ENCODE data around the gene PCLAF. TPM values are rescaled to one million over a fixed set of nuclear protein-coding genes. Genes with fewer than 3 reads are reported as not detected.

PCLAF gene
- total RNA-seq, 1 experiment from 2014 or later, result 93.5 TPM

DNA sequence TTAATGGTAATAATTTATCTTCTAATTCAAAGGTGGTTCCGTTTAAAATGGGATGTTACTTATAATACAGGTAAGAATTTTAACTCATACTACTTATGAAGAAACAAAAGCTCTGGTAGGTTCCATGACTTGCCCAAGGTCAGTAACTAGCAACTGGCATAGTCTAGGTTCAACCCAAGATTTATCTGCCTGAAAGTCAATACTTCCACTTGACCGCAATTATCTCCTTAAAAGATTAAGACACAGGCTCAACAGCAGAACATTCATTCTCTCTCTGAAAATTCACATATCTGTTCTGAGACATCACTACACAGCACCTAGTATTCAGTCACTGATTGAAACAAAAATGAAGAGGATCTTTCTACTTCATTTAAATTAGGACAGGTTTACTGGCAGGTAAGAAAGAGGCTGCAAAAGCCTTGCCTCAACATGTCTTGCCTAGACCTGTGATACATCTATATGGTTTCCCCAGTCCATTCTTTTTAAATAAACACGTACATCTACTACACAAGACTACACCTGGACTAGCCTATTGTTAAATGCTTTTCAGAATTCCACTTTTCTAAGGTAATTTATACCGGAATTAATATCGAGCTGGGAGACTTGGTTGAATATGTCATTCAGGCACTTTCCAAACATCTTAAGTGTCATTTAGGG is 26.4 kb downstream of the PCLAF start:
- TF ChIP-seq MAX (IDR thresholded peaks at IDR 0.05), result no peak
- TF ChIP-seq ATF3 (IDR thresholded peaks at IDR 0.05), result no peak
- no peak for TF ChIP-seq POLR2AphosphoS5 (IDR thresholded peaks at IDR 0.05; ENCODE audit: low read depth, low read length)
- TF ChIP-seq, protein P1, sequence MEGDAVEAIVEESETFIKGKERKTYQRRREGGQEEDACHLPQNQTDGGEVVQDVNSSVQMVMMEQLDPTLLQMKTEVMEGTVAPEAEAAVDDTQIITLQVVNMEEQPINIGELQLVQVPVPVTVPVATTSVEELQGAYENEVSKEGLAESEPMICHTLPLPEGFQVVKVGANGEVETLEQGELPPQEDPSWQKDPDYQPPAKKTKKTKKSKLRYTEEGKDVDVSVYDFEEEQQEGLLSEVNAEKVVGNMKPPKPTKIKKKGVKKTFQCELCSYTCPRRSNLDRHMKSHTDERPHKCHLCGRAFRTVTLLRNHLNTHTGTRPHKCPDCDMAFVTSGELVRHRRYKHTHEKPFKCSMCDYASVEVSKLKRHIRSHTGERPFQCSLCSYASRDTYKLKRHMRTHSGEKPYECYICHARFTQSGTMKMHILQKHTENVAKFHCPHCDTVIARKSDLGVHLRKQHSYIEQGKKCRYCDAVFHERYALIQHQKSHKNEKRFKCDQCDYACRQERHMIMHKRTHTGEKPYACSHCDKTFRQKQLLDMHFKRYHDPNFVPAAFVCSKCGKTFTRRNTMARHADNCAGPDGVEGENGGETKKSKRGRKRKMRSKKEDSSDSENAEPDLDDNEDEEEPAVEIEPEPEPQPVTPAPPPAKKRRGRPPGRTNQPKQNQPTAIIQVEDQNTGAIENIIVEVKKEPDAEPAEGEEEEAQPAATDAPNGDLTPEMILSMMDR (IDR thresholded peaks at IDR 0.05 in 2 of 3, conservative IDR thresholded peaks at IDR 0.05 in 1 of 3; ENCODE audit: borderline replicate concordance in 1 of 3, insufficient read depth in 1 of 3, low read depth in 2 of 3, low read length in 2 of 3), result no peak
- no peak for TF ChIP-seq EZH2 (IDR thresholded peaks at IDR 0.05)
- TF ChIP-seq SIN3A (IDR thresholded peaks at IDR 0.05; ENCODE audit: low read depth), result no peak
- TF ChIP-seq SRF (IDR thresholded peaks at IDR 0.05; ENCODE audit: low read depth), result no peak
- no peak for TF ChIP-seq CBX3 (IDR thresholded peaks at IDR 0.05; ENCODE audit: low read depth)
- TF ChIP-seq FOSL1 (IDR thresholded peaks at IDR 0.05; ENCODE audit: low read depth), result no peak
- no peak for TF ChIP-seq TCF7L2 (IDR thresholded peaks at IDR 0.05; ENCODE audit: borderline replicate concordance, extremely low read depth, insufficient read depth, insufficient read length)
- no peak for TF ChIP-seq YY1 (IDR thresholded peaks at IDR 0.05; ENCODE audit: extremely low read depth, insufficient replicate concordance, low read depth, low read length)
- TF ChIP-seq, protein P2, sequence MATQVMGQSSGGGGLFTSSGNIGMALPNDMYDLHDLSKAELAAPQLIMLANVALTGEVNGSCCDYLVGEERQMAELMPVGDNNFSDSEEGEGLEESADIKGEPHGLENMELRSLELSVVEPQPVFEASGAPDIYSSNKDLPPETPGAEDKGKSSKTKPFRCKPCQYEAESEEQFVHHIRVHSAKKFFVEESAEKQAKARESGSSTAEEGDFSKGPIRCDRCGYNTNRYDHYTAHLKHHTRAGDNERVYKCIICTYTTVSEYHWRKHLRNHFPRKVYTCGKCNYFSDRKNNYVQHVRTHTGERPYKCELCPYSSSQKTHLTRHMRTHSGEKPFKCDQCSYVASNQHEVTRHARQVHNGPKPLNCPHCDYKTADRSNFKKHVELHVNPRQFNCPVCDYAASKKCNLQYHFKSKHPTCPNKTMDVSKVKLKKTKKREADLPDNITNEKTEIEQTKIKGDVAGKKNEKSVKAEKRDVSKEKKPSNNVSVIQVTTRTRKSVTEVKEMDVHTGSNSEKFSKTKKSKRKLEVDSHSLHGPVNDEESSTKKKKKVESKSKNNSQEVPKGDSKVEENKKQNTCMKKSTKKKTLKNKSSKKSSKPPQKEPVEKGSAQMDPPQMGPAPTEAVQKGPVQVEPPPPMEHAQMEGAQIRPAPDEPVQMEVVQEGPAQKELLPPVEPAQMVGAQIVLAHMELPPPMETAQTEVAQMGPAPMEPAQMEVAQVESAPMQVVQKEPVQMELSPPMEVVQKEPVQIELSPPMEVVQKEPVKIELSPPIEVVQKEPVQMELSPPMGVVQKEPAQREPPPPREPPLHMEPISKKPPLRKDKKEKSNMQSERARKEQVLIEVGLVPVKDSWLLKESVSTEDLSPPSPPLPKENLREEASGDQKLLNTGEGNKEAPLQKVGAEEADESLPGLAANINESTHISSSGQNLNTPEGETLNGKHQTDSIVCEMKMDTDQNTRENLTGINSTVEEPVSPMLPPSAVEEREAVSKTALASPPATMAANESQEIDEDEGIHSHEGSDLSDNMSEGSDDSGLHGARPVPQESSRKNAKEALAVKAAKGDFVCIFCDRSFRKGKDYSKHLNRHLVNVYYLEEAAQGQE (IDR thresholded peaks at IDR 0.05; ENCODE audit: low read depth), result no peak
- no peak for TF ChIP-seq ZFX (IDR thresholded peaks at IDR 0.05)
- TF ChIP-seq ELF1 (IDR thresholded peaks at IDR 0.05; ENCODE audit: borderline replicate concordance, low read depth), result no peak
- no peak for TF ChIP-seq JUND (IDR thresholded peaks at IDR 0.05)
- Histone ChIP-seq H3K27me3 (ENCODE audit: insufficient read depth, low read length) (no peaks in the 10 kb centered on the region), H3K9me2 (ENCODE audit: insufficient read depth) (no peaks in the 10 kb centered on the region), H3K4me3 (replicated peaks in 1 of 2; ENCODE audit: low read depth in 1 of 2, low read length in 2 of 2) (peak overlapping the region; percentile 78 to 93), H3K79me2 (ENCODE audit: insufficient read depth, low read length) (peaks cover 58% of the 10 kb centered on the region), H3K36me3 (ENCODE audit: control insufficient read depth in 1 of 2, insufficient read depth in 2 of 2, low read length in 2 of 2) (no peaks in the 10 kb centered on the region; a peak in 1 of 4 replicates), H2AFZ (ENCODE audit: low read depth, low read length, poor library complexity, severe bottlenecking) (no peak overlapping the region), H4K20me1 (ENCODE audit: insufficient read depth) (0 out of 2 replicates have a peak, but pooled peaks cover 3% of the 10 kb centered on the region), H3K4me2 (ENCODE audit: low read length) (peak overlapping the region; percentile 93), H3K9ac (ENCODE audit: low read length) (peak overlapping the region; percentile 87), H3K9me3 (ENCODE audit: control insufficient read depth in 1 of 2, insufficient read depth in 1 of 2, low read depth in 1 of 2, low read length in 2 of 2) (no peaks in the 10 kb centered on the region), H3K27ac (ENCODE audit: low read depth, low read length) (peak overlapping the region; percentile 77), H3K4me1 (ENCODE audit: control insufficient read depth in 1 of 2, insufficient read depth in 2 of 2, low read length in 2 of 2) (peaks cover 9 to 19% of the 10 kb centered on the region in 2 experiments; a peak in 3 of 4 replicates)
- POLR2A ChIA-PET, result no interaction called here
- DNase-seq (ENCODE audit: low read depth, low spot score), result no peak
- ATAC-seq, result no peak
- intact Hi-C loops (cut with micrococcal nuclease), result loop anchor here (5.0 kb wide), 1 partner anchor 203 kb away; the partner anchor contains the start of gene SNX22
- CTCF ChIA-PET, result no interaction called here
- RAD21 ChIA-PET (ENCODE audit: low non-redundant PET in 1 of 2, low total read pairs in 2 of 2, uncharacterized antibody in 2 of 2, unreplicated experiment in 2 of 2), result no interaction called here
- BruUV-seq (replicated peaks), result no TSS peak
